ENCODE data around the gene S1PR4. TPM values are rescaled to one million over a fixed set of nuclear protein-coding genes. Genes with fewer than 3 reads are reported as not detected.

The S1PR4 gene
- total RNA-seq, 1 donor from 2014 or later, result not detected

DNA sequence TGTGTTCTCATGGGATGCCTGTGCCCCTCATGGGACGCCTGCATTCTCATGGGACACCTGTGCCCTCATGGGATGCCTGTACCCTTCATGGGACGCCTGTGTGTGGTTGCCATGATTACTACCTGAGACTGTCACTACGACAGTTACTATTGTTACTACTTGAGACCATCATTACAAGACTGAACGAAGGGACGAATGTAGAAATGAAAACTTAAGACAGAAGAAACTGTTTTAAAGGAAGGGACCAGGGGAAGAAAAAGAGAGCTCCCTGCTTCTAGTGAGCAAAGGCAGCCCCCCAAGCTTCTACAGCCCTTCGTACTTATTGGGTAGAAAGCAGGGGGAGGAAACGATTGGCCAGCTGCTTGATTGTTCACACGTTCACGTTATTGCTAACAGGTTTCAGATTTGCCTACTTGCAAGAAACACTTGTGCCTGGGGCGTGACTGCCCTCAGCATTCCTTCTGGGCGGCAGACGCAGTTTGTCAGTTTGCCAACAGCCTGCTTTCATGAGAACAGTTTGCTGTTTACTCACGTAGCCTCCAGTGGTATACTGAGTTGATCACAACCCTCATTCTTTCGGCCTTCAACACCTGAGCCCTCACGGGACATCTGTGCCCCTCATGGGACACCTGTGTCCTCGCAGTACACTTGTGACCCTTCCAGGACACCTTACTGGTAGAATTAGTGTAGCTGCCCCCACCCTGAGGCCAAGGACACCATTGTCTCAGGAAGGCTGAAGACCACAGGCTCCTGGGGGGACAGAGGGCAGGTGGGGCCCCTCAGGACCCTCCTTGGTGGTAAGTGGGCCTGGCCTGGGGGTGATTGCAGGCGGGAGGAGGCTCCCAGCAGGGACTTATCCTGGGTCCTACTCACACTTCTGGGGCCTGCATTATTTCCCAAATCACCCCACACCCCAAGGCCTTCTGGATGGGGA lies 2.5 kb upstream of the S1PR4 start:
- Histone ChIP-seq H3K36me3 (ENCODE audit: control insufficient read depth, insufficient read depth, low read length) (no peaks in the 10 kb centered on the region), H3K4me3 (ENCODE audit: low read depth, low read length) (no peak overlapping the region), H3K27me3 (ENCODE audit: control insufficient read depth, insufficient read depth, low read length) (peaks cover 6% of the 10 kb centered on the region)
- DNase-seq (ENCODE audit: low read depth), result peak; percentile 67
- TF ChIP-seq CTCF (IDR thresholded peaks at IDR 0.05; ENCODE audit: insufficient read depth, low read length, poor library complexity, severe bottlenecking), result no peak

DNA sequence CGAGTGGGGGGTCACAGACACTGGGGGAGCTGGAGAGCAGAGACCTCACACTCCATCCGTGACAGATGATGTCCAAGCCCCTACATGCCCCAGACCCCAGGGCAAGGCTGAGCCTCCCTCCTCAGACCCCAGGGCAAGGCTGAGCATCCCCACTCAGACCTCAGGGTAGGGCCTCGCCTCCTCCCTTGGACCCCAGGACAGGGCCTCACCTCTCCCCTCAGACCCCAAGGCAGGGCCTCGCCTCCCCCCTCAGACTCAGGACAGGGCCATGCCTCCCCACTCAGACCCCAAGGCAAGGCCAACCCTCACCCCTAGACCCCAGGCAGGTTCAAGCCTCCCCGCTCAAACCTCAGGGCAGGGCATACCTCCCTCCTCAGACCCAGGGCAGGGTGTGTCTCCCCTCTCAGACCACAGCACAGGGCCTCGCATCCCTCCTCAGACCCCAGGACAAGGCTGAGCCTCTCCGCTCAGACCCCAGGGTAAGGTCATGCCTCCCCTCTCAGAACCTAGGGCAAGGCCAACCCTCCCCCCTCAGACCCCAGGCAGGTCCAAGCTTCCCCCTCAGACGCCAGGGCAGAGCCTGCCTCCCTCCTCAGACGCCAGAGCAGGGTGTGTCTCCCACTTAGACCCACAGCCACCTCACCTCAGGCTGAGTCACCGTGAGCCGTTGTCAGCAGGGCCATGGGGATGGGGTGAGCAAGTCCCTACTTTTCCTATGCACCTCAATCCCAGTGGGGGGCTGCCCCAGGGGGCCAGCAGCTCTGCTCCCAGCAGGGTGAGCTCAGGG lies 1.7 kb upstream of the S1PR4 start:
- peak; percentile 53 for DNase-seq (ENCODE audit: low read depth)
- no peaks in the 10 kb centered on the region for H3K27me3 ChIP-seq (ENCODE audit: control insufficient read depth, insufficient read depth, low read length)
- H3K4me3 ChIP-seq (ENCODE audit: low read depth, low read length), result no peak overlapping the region

DNA sequence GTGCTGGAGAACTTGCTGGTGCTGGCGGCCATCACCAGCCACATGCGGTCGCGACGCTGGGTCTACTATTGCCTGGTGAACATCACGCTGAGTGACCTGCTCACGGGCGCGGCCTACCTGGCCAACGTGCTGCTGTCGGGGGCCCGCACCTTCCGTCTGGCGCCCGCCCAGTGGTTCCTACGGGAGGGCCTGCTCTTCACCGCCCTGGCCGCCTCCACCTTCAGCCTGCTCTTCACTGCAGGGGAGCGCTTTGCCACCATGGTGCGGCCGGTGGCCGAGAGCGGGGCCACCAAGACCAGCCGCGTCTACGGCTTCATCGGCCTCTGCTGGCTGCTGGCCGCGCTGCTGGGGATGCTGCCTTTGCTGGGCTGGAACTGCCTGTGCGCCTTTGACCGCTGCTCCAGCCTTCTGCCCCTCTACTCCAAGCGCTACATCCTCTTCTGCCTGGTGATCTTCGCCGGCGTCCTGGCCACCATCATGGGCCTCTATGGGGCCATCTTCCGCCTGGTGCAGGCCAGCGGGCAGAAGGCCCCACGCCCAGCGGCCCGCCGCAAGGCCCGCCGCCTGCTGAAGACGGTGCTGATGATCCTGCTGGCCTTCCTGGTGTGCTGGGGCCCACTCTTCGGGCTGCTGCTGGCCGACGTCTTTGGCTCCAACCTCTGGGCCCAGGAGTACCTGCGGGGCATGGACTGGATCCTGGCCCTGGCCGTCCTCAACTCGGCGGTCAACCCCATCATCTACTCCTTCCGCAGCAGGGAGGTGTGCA lies 587 bp downstream of the S1PR4 start:
- H3K4me3 ChIP-seq (ENCODE audit: low read depth, low read length), result no peak overlapping the region
- DNase-seq (ENCODE audit: low read depth), result no peak
- no peaks in the 10 kb centered on the region for H3K36me3 ChIP-seq (ENCODE audit: control insufficient read depth, insufficient read depth, low read length)
- TF ChIP-seq CTCF (IDR thresholded peaks at IDR 0.05; ENCODE audit: insufficient read depth, low read length, poor library complexity, severe bottlenecking), result no peak
- no peaks in the 10 kb centered on the region for H3K27me3 ChIP-seq (ENCODE audit: control insufficient read depth, insufficient read depth, low read length)

More for the DNA sequence above, 1.7 kb upstream of the S1PR4 start:
- no peak for TF ChIP-seq CTCF (IDR thresholded peaks at IDR 0.05; ENCODE audit: insufficient read depth, low read length, poor library complexity, severe bottlenecking)
- no peaks in the 10 kb centered on the region for H3K36me3 ChIP-seq (ENCODE audit: control insufficient read depth, insufficient read depth, low read length)

GRCh38 chr19:3179739-3180293 lies 1.2 kb downstream of the S1PR4 start:
- no peak for DNase-seq (ENCODE audit: low read depth)

More at GRCh38 chr19:3179739-3180293, 1.2 kb downstream of the S1PR4 start:
- Histone ChIP-seq H3K36me3 (ENCODE audit: control insufficient read depth, insufficient read depth, low read length) (no peaks in the 10 kb centered on the region), H3K4me3 (ENCODE audit: low read depth, low read length) (no peak overlapping the region), H3K27me3 (ENCODE audit: control insufficient read depth, insufficient read depth, low read length) (no peaks in the 10 kb centered on the region)
- TF ChIP-seq CTCF (IDR thresholded peaks at IDR 0.05; ENCODE audit: insufficient read depth, low read length, poor library complexity, severe bottlenecking), result no peak
